Measurements from ENCODE around the gene ADAMTS18.
"Not testable (repeated sequence)": the region's sequence is repeated elsewhere in the genome, so short reads cannot be mapped to it uniquely, and the experiment has no call there.

The ADAMTS18 gene, protein sequence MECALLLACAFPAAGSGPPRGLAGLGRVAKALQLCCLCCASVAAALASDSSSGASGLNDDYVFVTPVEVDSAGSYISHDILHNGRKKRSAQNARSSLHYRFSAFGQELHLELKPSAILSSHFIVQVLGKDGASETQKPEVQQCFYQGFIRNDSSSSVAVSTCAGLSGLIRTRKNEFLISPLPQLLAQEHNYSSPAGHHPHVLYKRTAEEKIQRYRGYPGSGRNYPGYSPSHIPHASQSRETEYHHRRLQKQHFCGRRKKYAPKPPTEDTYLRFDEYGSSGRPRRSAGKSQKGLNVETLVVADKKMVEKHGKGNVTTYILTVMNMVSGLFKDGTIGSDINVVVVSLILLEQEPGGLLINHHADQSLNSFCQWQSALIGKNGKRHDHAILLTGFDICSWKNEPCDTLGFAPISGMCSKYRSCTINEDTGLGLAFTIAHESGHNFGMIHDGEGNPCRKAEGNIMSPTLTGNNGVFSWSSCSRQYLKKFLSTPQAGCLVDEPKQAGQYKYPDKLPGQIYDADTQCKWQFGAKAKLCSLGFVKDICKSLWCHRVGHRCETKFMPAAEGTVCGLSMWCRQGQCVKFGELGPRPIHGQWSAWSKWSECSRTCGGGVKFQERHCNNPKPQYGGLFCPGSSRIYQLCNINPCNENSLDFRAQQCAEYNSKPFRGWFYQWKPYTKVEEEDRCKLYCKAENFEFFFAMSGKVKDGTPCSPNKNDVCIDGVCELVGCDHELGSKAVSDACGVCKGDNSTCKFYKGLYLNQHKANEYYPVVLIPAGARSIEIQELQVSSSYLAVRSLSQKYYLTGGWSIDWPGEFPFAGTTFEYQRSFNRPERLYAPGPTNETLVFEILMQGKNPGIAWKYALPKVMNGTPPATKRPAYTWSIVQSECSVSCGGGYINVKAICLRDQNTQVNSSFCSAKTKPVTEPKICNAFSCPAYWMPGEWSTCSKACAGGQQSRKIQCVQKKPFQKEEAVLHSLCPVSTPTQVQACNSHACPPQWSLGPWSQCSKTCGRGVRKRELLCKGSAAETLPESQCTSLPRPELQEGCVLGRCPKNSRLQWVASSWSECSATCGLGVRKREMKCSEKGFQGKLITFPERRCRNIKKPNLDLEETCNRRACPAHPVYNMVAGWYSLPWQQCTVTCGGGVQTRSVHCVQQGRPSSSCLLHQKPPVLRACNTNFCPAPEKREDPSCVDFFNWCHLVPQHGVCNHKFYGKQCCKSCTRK (N-terminal part only)

DNA sequence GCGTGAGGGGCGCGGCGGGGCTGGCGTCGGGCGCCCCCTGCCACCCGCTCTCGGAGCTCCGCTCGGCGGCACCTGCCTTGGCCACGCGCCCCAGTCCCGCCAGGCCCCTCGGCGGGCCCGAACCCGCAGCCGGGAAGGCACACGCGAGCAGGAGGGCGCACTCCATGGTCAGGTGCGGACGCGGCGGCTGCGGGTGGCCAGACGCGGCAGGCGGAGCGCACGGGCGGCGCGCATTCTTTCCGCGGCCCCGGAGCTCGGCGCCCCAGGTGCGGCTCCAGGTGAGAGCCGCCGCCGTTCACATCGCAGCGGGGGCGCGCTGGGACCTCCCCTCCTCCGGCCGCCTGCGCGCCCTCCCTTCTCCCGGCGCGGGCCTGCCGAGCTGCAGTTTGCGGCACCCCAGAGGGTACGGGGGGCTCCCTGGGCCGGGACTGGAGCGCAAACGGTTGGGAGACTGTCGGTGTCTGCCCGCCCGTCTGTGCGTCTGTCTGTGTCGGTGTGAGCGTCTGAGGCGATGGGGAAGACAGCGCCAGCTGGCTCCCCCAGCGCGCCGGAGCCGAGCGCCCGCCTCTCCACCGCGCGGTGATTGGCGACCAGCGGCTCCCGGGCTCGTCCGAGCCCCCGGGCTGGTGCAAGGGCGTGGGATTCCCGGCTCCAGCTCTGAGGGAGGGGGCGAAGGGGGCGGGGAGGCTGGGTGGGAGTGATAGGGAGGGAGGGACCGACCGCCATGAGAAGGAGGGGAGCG lies at the start of gene ADAMTS18:
TSS of gene ADAMTS18 (minus strand) at position 505 of the 742 bp plus-strand sequence. CDS start at position 166, 339 bp downstream.
- DNase-seq (ENCODE audit: low spot score): no peak

DNA sequence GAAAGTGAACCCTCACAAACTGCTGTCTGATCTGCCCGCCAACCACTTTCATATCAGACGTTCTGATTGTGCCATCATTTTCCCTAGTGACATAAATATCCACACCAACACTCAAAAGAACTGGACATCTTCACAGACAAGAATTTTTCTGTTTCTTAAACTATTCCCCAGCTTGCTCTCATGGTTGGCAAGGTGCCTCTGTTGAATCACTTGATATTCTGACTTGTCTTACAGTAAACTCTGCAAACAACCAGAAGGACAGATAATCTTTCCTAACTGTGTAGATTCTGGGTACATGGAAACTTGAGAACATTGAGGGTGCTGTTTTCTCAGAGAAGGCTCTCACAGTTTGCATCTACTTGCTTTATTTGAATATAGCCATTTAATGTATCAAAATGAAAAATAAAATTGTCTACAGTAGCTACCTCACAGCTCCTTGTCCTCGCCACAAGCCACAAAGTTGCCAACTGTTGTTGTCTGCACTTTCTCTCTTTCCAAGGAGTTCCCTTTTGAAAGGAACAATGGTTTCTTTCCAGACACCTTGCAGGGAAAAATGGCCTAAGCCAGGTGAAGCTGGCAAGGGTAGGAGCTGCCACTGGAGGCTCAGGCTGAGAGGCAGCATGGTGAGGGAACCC lies 46.0 kb upstream of the ADAMTS18 start:
- no peak for DNase-seq (ENCODE audit: low spot score)

DNA sequence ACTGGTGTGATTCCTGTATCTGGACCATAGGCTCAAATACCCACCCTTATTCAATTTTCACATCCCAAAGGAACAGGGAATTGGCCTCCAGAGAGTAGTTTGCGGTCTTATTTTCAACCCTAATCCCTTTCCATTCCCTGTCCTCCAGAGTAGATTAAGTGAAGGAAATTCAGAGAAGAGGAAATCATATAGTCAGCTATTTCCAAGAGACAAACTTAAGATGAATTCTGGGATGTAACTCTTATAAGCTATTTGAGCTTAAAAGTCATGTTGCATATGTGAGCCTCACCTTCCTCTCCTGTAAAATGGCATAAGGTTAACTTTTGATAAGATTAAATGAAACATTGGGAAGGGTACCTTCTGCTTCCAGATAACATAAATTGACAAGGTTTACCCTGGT lies 37.4 kb upstream of the ADAMTS18 start:
- DNase-seq (ENCODE audit: low spot score): no peak

DNA sequence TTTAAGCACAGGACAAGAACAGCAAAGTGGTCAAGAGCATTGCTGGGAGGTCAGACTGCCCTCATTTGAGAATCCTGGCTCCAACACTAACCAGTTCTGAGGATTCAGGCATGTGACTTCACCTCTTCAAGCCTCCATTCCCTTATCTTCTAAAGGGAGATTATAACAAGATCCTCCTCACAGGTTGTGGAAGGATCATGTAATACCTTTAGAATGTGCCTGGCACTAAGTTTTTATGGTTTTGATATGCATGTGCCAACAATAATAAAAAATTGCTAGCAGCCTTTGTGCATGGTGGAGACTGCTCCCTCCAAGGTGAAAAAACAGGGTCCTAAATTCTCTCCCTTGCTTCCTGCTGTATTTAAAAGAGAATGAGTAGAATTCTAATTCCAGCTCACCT lies 36.0 kb upstream of the ADAMTS18 start:
- no peak for DNase-seq (ENCODE audit: low spot score)

DNA sequence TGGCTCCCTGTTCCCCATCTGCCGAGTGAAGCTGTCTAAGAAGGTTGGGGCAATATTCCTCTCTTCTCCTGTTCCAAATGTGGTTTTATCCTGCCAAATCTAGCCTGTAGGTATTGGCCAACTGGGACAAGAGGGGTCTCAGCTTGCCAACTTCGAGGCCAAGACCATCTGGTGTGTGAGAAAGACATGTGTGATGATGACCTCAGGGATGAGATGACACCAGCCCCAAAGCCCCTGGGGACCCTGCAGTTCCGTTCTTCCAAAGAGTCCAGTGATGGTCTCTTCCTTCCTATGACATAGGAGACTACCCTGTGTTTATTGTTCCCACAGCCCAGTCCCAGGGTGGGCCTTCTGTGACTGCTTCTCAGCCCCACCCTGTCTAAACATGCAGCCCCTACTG lies 34.8 kb upstream of the ADAMTS18 start:
- DNase-seq (ENCODE audit: low spot score): no peak

DNA sequence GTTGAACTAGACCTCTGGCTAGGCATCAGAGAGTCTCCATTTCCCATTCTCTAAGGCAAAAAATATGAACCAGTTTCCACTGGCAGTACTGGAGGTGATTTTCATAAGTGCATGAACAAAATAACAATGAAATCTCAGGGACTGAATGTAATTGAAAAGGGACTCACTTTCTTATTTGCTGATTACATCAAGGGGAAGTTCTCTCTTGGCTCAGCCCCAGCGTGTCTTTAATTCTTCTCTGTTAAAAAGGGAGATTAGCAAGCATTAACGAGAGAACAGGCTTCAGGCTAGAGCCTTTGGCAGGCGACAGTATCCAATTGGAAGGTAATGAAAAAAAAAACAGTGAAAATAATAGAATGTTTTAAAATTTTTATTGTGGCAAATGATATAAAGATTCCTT lies 34.0 kb upstream of the ADAMTS18 start:
- DNase-seq (ENCODE audit: low spot score): no peak

GRCh38 chr16:77467821-77468335 lies 33.0 kb upstream of the ADAMTS18 start:
- no peak for DNase-seq (ENCODE audit: low spot score)

- DNase-seq (ENCODE audit: low spot score): not testable (repeated sequence)
These were observed 28.8 kb upstream of the ADAMTS18 start for GRCh38 chr16:77463659-77464058.

- no peak for DNase-seq (ENCODE audit: low spot score)
These were observed 28.1 kb upstream of the ADAMTS18 start for GRCh38 chr16:77462894-77463293.

DNA sequence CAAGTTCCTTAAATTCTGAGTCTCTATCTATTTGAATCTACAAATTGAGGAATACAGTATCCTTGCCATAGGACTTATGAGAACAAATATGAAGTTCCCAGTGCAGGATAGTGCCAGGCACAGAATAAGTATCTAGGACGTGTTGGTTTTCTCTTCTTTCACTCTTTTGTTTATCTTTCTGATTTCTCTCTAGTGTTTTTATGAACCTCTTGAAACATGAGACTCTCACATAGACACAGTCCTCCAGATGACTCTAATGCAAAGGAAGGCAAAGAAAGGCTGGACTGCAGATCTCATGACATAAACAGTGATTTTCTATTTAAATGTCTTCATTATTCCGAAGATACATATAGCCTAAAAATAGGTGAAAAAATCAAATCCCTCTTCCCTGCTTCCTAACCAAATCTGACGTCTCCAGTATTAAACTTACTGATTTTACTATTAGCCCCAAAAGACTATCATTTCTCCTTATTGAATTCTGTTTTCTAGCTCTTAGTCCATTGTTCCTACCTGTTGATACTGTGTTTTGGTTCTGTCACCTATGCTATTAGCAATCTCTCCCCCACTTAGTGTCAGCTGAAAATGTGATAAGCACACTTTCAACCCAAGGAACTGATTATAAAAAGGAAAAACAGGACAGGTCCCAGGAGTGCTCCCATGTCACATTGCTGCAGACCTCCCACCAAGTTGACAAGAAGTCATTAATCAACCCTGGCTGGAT lies 24.9 kb upstream of the ADAMTS18 start:
- DNase-seq (ENCODE audit: low spot score): no peak

GRCh38 chr16:77457046-77457445 lies 22.2 kb upstream of the ADAMTS18 start:
- no peak for DNase-seq (ENCODE audit: low spot score)

- DNase-seq (ENCODE audit: low spot score): no peak
These were observed 17.4 kb upstream of the ADAMTS18 start for GRCh38 chr16:77452243-77452642.

- DNase-seq (ENCODE audit: low spot score): no peak
These were observed 16.1 kb upstream of the ADAMTS18 start for GRCh38 chr16:77450790-77451487.

DNA sequence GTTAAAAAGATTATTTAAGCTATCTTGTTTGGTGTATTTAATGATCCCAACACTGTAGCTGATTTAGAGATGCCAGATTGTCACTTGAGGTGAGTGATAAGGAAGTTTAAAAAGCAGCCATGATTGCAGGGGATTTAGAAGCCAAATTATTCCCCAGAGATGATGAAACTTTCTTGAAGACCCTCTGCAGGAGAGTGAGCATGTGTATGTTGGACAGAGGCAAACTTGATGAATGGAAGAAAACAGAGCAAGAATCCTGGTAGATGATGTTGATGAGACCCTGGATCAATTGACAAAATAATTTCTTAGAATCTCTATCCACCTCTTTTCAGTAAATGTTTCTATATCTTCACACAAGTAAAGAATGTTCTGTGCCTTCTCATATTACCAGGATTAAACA lies 14.4 kb upstream of the ADAMTS18 start:
- no peak for DNase-seq (ENCODE audit: low spot score)

- no peak for DNase-seq (ENCODE audit: low spot score)
These were observed 10.5 kb upstream of the ADAMTS18 start for GRCh38 chr16:77445324-77445723.

GRCh38 chr16:77444147-77444460 lies 9.3 kb upstream of the ADAMTS18 start:
- DNase-seq (ENCODE audit: low spot score): no peak

- no peak for DNase-seq (ENCODE audit: low spot score)
These were observed 8.7 kb upstream of the ADAMTS18 start for GRCh38 chr16:77443357-77444146.

- no peak for DNase-seq (ENCODE audit: low spot score)
These were observed 7.2 kb upstream of the ADAMTS18 start for GRCh38 chr16:77442078-77442477.

DNA sequence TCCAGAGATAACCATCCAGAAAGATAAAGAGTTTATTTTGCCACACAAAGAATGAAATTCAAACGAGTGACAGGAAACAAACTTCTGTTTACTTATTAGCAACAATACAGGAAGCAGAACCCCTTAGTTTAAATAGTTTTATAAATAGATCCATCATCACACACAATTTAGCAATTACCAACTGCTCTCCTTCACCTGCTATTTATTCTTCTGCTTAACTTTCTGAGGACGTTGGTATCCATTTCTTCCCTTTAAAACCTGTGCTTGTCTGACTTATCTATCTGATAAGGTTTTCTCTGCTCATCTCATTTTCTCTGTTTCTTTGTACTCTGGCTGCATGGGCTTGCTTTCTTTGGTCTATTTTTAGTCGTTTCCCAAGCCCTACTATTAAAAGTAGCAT lies 4.3 kb upstream of the ADAMTS18 start:
- no peak for DNase-seq (ENCODE audit: low spot score)
